ENCODE data around the gene CISD1. TPM values are rescaled to one million over a fixed set of nuclear protein-coding genes. Genes with fewer than 3 reads are reported as not detected.

CISD1 gene
- total RNA-seq, 1 donor from 2014 or later = 23.7 TPM

- TF ChIP-seq, protein P1, sequence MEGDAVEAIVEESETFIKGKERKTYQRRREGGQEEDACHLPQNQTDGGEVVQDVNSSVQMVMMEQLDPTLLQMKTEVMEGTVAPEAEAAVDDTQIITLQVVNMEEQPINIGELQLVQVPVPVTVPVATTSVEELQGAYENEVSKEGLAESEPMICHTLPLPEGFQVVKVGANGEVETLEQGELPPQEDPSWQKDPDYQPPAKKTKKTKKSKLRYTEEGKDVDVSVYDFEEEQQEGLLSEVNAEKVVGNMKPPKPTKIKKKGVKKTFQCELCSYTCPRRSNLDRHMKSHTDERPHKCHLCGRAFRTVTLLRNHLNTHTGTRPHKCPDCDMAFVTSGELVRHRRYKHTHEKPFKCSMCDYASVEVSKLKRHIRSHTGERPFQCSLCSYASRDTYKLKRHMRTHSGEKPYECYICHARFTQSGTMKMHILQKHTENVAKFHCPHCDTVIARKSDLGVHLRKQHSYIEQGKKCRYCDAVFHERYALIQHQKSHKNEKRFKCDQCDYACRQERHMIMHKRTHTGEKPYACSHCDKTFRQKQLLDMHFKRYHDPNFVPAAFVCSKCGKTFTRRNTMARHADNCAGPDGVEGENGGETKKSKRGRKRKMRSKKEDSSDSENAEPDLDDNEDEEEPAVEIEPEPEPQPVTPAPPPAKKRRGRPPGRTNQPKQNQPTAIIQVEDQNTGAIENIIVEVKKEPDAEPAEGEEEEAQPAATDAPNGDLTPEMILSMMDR (IDR thresholded peaks at IDR 0.05) = peak; percentile 12
- H3K9me3 ChIP-seq = no peaks in the 10 kb centered on the region
- H3K27me3 ChIP-seq = no peaks in the 10 kb centered on the region
- peaks cover 12% of the 10 kb centered on the region for H3K4me1 ChIP-seq
- intact Hi-C loops (cut with DNase I) = no loop called here
- no peaks in the 10 kb centered on the region for H3K36me3 ChIP-seq
- H3K4me3 ChIP-seq = peak within 1 kb of the TSS; percentile 92
- ATAC-seq = peak; percentile 99
- peak; percentile 97 for DNase-seq
- peak within 1 kb of the TSS; percentile 80 for H3K27ac ChIP-seq
These were observed 65.9 kb downstream of the CISD1 start, which contains the start of gene UBE2D1 for GRCh38 chr10:58334817-58335305. TSS of gene UBE2D1 (plus strand) at chr10:58335006. CDS start at chr10:58335202, 196 bp downstream.

DNA sequence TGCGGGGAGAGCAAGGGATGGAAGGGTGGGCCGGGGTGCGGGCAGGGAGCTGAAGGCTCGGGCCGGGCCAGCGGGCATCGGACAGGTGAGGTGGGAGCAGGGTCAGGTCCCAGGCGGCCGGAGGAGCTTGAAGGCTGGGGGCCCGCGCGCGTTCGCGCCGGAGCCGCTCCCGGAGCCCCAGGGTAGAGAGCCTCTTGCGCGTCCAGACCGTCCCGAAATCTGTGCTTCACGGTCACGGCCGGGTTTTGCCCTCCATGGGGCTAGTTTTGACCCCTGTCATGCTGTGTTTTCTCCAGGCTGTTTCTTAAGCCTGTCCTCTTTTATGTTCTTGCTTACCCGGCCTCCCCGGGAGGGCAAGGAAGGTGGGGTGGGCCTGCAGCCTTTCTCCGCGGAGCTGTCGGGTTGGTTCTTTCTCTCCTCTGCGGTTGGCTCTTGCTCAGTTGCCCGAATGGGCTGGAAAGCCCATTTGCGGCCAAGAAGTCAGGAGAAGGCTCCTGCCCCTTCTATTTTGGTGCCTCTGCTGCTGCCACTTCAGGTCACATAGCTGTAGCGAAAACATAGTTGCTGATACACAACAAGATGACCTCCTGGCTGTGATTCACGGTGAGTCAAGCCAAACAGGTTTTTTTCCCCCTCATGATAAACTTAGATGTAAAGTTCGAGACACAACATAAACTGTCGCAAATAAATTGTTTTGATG, 66.5 kb downstream of the CISD1 start:
- H3K36me3 ChIP-seq = no peaks in the 10 kb centered on the region
- no peaks in the 10 kb centered on the region for H3K9me3 ChIP-seq
- DNase-seq = peak; percentile 77
- TF ChIP-seq, protein P1 (IDR thresholded peaks at IDR 0.05) = no peak
- H3K27me3 ChIP-seq = no peaks in the 10 kb centered on the region
- intact Hi-C loops (cut with DNase I) = no loop called here
- H3K4me1 ChIP-seq = peaks cover 12% of the 10 kb centered on the region
- H3K27ac ChIP-seq = peak overlapping the region; percentile 80
- peak overlapping the region; percentile 92 for H3K4me3 ChIP-seq
- peak; percentile 64 for ATAC-seq

GRCh38 chr10:58336242-58336641, 67.3 kb downstream of the CISD1 start:
- H3K9me3 ChIP-seq = no peaks in the 10 kb centered on the region
- no peaks in the 10 kb centered on the region for H3K27me3 ChIP-seq
- no peak for ATAC-seq
- H3K4me1 ChIP-seq = peaks cover 12% of the 10 kb centered on the region
- TF ChIP-seq, protein P1 (IDR thresholded peaks at IDR 0.05) = no peak
- DNase-seq = no peak
- H3K27ac ChIP-seq = no peak overlapping the region
- H3K36me3 ChIP-seq = no peaks in the 10 kb centered on the region
- peak overlapping the region; percentile 92 for H3K4me3 ChIP-seq
- intact Hi-C loops (cut with DNase I) = no loop called here

Other genes with a start within 250 kb of the CISD1 start
- 5.7 TPM for gene IPMK, start 1.3 kb upstream of the CISD1 start, total RNA-seq
- gene UBE2D1, start 65.8 kb downstream of the CISD1 start, total RNA-seq = 18.2 TPM
- 28.3 TPM for gene TFAM, start 116.2 kb downstream of the CISD1 start, total RNA-seq
- gene BICC1, start 243.7 kb downstream of the CISD1 start, total RNA-seq = 9.2 TPM

All from upper lobe of right lung (tissue), 1 donor.